Neural progenitor cell (in vitro differentiated cells): Measurements from ENCODE around the gene CHAF1A.

ENCODE experiments used
- EZH2 ChIP-seq: fragments of 200-600 bp; sonication (generic); IDR thresholded peaks from 2 replicates; pipeline ENCODE4 v1.6.1; 2017; ENCODE audit warnings: antibody characterized with exemption, mild to moderate bottlenecking, moderate library complexity
- EZH2phosphoT487 ChIP-seq: fragments of 200-600 bp; sonication (generic); IDR thresholded peaks from 2 replicates; pipeline ENCODE4 v1.6.1; 2017; ENCODE audit warnings: antibody characterized with exemption
- TF ChIP-seq, protein P1 (sequence below): fragments of 200-600 bp; sonication (generic); IDR thresholded peaks from 2 replicates; pipeline ENCODE4 v1.5.1; 2017; ENCODE audit warnings: antibody characterized with exemption, mild to moderate bottlenecking

DNA sequence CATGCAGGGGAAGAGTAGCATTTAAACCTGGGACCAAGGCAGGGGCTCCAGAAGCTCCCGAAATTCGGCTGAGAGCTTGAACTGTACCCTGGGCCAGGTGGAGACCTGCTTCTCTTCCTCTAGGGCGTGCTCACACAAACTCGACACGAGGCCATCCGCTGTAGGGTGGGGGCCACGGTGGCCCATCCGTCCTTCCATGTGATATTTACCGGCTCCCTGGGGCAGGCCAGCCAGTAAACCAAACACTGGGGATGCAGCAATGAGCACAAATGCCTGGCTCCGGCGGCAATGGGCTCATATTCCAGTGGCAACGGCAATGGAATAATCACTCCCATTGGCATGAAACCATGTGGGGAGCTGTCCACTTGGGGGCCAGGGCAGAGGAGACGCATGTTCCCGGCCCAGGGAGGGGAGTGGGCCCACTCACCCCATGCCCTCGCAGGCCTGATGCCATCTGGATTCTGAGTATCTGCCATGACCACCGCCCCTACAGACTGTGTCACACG lies 12.9 kb upstream of the CHAF1A start:
- TF ChIP-seq, protein P1, sequence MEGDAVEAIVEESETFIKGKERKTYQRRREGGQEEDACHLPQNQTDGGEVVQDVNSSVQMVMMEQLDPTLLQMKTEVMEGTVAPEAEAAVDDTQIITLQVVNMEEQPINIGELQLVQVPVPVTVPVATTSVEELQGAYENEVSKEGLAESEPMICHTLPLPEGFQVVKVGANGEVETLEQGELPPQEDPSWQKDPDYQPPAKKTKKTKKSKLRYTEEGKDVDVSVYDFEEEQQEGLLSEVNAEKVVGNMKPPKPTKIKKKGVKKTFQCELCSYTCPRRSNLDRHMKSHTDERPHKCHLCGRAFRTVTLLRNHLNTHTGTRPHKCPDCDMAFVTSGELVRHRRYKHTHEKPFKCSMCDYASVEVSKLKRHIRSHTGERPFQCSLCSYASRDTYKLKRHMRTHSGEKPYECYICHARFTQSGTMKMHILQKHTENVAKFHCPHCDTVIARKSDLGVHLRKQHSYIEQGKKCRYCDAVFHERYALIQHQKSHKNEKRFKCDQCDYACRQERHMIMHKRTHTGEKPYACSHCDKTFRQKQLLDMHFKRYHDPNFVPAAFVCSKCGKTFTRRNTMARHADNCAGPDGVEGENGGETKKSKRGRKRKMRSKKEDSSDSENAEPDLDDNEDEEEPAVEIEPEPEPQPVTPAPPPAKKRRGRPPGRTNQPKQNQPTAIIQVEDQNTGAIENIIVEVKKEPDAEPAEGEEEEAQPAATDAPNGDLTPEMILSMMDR, result no peak
- TF ChIP-seq EZH2, result no peak
- no peak for TF ChIP-seq EZH2phosphoT487
